Measurements from ENCODE around the gene BACE2. TPM values are rescaled to one million over a fixed set of nuclear protein-coding genes. Genes with fewer than 3 reads are reported as not detected.

The BACE2 gene
- 34.5 and 36.7 TPM in 2 replicates for total RNA-seq

GRCh38 chr21:41167348-41168342 lies at the start of gene BACE2:
Gene BACE2 (plus strand): TSS chr21:41168160. CDS start chr21:41168264, 104 bp downstream.

GRCh38 chr21:41316200-41317062 lies 148.5 kb downstream of the BACE2 start, which contains the start of gene FAM3B:
Gene FAM3B (plus strand): TSS chr21:41316801. CDS start chr21:41316880, 79 bp downstream.

Other genes with a start within 250 kb of the BACE2 start
- gene FAM3B, start 148.6 kb downstream of the BACE2 start, total RNA-seq = not detected in 2 replicates
- 0.47 and 1.4 TPM in 2 replicates for gene MX2, start 193.9 kb downstream of the BACE2 start, total RNA-seq